CD4-positive, alpha-beta T cell treated with Interleukin-15 for 1 hour (primary cell): Measurements from ENCODE around the gene MEIKIN.
"Not testable (repeated sequence)": the region's sequence is repeated elsewhere in the genome, so short reads cannot be mapped to it uniquely, and the experiment has no call there.

Experiments used
- DNase-seq: peaks from one replicate; pipeline ENCODE4 v3.0.0-alpha.2; 2020

MEIKIN gene

DNA sequence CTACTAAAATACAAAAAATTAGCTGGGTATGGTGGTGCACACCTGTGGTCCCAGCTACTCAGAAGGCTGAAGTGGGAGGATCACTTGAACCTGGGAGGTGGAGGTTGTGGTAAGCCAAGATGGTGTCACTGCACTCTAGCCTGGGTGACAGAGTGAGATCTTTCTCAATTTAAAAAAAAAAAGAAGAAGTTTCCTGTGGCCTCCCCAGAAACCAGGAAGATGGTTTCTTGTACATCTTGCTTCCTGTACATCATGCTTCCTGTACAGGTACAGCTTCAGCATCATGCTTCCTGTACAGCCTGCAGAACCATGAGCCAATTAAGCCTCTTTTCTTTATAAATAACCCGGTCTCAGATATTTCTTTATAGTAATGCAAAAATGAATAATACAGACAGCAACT lies 43.2 kb downstream of the MEIKIN start:
- DNase-seq: not testable (repeated sequence)

DNA sequence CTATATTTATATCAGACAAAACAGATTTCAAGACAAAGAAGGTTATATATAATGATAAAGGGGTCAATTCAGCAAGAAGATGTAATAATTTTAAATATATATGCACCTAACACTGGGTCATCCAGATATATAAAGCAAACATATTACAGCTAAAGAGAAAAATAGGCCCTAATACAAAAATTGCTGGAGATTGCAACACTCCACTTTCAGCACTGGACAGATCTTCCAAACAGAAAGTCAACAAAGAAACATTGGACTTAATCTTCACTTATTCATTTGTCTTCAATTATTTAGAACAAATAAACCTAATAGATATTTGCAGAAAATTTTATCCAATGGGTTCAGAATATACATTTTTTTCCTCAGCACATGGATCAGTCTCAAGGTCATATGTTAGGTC lies 45.8 kb downstream of the MEIKIN start:
- DNase-seq: no peak

DNA sequence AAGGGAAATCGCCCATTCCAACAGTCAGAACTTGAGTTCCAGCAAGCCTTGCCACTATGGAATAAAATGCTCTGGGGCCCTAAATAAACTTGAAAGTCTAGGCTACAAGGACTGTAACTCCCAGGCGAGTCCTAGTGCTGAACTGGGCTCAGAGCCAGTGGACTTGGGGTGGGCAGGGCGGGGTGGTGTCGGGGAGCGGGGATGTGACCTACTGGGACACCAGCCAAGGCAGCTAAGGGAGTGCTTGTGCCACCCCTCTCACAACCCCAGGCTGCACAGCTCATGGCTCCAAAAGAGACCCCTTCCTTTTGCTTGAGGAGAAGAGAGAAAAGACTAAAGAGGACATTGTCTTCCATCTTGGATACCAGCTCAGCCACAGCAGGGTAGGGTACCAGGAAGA lies 61.5 kb downstream of the MEIKIN start:
- DNase-seq: no peak

DNA sequence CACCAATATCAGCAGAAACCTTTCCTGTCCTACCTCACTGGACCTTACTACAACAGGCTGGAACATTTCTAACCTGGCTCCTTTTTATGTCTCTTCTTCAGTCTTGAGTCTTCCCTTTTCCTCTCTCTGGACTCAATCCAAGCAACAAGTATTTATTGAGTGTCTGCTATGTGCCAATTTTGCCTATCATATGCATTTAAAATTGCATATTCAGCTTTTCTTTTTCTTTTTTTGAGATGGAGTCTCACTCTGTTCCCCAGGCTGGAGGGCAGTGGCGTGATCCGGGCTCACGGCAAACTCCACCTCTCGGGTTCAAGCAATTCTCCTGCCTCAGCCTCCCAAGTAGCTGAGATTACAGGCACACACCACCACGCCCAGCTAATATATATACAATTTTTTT lies 65.8 kb downstream of the MEIKIN start:
- no peak for DNase-seq

DNA sequence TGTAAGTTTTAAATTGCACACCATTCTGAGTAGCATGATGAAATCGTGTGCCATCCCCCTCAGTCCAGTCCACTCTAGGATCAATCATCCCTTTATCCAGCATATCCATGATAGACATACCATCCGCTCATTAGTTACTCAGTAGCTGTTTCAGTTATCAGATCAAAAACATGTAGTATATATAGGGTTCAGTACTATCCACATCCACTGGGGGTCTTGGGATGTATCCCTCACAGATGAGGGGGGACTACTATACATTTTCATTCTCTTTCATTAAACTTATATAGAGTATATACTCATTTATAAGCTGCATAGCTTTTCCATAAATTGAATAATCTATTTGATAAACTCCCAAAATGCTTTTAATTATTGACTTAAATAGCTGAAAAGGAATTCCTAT lies 67.6 kb downstream of the MEIKIN start:
- no peak for DNase-seq

DNA sequence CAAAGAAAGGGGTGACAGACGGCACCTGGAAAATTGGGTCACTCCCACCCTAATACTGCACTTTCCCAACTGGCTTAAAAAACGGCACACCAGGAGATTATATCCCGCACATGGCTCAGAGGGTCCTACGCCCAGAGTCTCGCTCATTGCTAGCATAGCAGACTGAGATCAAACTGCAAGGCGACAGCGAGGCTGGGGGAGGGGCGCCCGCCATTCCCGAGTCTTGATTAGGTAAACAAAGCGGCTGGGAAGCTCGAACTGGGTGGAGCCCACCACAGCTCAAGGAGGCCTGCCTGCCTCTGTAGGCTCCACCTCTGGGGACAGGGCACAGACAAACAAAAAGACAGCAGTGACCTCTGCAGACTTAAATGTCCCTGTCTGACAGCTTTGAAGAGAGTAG lies 74.2 kb downstream of the MEIKIN start:
- not testable (repeated sequence) for DNase-seq

DNA sequence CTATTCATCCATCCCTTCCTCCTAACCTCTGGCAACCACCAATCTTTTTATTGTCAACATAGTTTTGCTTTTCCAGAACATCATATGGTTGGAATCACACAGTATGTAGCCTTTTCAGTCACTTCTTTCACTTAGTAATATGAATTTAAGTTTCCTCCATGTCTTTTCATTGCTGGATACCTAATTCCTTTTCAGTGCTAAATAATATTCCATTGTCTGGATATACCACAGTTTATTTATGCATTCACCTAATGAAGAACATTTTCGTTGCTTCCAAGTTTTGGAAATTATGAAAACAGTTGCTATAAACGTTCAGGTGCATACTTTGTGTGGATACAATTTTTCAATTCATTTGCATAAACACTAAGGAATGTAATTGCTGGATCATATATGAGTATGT lies 77.9 kb downstream of the MEIKIN start:
- DNase-seq: no peak

DNA sequence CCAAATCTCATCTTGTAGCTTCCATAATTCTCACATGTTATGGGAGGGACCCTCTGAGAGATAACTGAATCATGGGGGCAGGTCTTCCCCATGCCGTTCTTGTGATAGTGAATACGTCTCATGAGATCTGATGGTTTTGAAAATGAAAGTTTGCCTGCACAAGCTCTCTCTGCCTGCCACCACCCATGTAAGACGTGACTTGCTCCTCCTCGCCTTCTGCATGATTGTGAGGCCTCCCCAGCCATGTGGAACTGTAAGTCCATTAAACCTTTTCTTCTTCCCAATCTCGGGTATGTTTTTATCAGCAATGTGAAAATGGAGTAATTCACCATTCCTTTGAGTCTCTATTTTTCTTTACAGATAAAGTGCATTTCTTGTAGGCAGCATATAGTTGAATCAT lies 81.8 kb downstream of the MEIKIN start:
- no peak for DNase-seq

DNA sequence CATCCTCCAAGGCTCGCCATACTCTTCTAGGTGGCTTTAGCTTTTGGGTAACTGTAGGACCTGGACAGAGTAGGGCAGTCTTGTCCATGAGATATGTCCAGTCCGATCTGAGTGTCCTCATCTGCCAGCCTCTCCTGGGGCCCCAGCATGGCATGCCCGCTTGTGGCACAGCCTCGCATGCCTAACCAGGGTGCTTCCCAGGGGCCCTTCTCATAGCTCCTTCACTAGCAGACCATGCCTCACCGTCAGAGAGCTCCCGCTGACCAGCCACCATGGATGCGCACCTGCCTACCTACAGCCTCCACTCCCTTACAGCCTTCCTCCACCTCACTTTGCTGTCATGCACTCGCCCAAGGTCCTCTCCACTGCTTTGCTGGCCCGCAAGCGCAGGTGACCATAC lies 88.1 kb downstream of the MEIKIN start:
- no peak for DNase-seq

DNA sequence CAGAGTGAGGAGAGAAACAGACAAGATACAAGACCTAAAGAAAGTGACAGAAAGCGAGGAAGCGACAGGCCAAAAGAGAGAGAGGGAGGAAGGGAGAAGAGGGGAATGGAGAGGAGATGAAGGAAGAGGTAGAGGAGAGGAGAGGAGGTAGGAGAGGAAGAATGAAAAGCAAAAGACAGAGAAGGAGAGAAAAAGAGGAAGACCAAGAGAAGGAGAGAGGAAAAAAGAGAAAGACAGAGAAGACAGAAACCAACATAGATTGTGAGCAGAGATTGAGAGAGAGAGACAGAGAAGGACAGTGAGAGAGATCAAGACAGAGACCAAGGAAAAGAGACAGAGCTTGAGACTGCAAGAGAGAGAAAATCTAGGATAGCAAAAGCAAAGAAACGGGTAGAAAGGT lies 90.0 kb downstream of the MEIKIN start:
- DNase-seq: no peak

DNA sequence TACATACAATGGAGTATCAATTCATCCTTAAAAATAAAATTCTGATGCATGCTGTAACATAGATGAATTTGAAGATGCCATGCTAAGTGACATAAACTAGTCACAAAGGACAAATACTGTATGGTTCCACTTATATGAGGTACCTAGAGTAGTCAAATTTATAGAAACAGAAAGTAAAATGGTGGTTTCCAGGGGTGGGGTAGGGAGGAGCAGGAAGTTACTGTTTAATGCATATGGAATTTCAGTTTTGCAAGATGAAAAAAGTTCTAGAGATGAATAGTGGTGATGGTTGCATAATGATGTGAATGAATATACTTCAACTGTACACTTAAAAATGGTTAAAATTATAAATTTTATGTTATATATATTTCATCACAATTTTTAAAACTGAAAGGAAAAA lies 91.3 kb downstream of the MEIKIN start:
- no peak for DNase-seq

DNA sequence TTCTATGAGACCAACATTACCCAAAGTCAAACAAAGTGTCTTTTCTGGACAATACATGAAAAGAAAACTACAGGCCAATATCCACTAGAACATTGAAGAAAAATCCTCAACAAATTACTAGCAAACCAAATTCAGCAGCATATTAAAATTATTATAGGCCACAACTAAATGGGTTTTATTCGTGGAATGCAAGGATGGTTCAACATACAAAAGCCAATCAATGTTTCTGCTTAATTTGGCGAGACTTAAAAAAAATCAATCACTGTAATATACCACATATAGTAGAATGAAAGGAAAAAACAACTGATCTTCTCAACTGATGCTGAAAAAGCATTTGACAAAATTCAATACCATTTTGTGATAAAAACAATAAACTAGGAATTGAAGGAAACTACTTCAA lies 96.8 kb downstream of the MEIKIN start:
- no peak for DNase-seq

DNA sequence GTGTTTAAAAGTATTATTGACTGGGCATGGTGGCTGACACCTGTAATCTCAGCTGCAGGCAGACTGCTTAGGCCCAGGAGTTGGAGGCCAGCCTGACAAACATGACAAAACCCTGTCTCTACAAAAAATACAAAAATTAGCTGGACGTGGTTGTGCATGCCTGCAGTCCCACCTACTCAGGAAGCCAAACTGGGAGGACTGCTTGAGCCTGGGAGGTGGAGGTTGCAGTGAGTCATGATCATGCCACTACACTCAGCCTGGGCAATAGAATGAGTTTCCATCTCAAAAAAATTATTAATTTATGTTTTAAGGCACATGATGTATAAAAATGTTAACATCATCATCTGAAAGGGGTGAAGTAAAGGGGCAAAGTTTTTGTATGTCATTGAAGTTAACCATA lies 98.9 kb downstream of the MEIKIN start:
- no peak for DNase-seq

DNA sequence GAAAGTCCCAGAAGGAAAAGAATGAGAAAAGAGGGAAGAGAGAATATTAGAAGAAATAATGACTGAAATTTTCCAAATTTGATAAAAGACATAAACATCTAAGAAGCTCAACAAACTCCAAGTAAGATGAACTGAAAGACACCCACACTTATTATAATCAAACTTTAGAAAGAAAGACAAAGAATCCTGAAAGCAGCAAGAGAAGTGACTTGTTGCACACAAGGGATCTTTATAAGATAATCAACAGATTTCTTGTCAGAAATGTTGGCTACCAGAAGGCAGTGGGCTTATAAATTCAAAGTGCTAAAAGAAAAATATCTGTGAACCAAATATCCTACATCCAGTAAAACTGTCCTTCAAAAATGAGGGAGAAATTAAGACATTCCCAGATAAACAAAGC lies 99.6 kb downstream of the MEIKIN start:
- no peak for DNase-seq

DNA sequence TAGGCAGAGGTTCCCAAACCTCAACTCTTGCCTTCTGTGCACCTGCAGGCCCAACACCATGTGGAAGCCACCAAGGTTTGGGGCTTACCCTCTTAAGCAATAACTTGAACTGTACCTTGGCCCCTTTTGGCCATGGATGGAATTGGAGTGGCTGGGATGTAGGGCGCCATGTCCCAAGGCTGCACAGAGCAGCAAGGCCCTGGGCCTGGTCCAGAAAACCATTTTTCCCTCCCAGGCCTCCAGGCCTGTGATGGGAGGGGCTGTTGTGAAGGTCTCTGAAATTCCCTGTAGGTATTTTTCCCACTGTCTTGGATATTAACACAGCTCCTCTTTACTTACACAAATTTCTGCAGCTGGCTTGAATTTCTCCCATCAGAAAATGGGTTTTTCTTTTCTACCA lies 102.5 kb downstream of the MEIKIN start:
- DNase-seq: not testable (repeated sequence)

DNA sequence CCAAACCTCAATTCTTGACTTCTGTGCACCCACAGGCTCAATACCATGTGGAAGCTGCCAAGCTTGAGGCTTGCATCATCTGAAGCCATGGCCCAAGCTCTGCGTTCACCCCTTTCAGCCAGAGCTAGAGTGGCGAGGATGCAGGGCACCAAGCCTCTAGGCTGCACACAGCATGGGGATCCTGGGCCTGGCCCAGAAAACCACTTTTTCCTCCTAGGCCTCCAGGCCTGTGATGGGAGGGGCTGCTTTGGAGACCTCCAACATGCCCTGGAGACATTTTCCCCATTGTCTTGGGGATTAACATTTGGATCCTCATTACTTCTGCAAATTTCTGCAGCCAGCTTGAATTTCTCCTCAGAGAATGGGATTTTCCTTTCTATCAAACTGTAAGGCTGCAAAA lies 112.8 kb downstream of the MEIKIN start:
- not testable (repeated sequence) for DNase-seq

DNA sequence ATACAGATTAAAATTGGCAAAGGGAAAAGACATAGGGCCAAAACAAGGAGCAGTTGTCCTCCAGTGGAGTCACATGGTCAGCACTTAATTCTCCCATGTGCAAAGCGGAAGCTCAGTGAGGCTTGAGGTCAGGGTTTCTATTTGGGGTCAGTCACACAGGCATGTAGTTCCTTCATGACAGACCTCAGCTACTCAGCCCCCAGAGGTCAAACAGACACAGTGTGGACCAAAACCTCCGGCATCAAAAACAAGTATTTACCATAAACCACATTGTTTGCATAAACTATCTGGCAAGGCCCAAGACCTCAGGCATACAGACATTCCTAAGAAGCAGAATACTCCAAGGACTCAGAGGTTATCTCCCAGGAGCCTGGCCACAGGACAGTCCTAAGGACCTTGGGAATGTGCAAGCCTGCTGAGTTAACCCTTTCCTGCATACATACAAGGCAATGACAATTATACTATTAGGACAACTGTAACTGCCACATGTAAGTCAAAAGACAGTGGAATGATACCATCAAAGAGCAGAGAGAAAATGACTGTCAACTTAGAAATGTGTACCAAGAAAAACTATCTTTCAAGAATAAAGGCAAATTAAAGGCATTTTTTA lies 120.0 kb downstream of the MEIKIN start:
- DNase-seq: no peak

DNA sequence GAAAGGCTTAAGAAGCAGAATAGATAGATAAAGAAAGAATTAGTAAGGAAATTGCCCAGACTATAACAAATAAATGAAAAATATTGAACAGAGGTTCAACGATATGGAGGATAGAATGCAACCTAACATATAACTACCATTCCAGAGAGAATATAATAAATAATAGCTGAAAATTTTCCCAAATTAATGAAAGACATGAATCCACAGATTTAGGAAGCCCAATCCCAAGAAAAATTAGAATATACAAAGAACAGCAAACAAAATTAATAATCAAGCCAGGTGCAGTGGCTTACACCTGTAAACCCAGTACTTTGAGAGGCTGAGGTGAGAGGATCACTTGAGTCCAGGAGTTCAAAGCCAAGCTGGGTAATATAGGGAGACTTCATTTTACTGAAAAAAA lies 120.8 kb downstream of the MEIKIN start:
- DNase-seq: no peak

DNA sequence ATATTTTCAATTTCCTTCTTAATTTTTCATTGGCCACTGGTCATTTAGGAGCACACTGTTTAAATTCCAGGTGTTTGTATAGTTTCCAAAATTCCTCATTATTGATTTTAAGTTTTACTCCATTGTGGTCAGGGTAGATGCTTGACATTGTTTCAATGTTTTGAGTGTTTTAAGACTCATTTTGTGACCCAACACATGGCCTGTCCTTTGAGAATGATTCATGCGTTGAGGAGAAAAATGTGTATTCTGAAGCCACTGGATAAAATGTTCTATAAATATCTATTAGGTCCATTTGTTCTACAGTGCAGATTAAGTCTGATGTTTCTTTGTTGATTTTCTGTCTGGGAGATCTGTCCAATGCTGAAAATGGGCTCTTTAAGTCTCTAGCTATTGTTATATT lies 124.2 kb downstream of the MEIKIN start:
- DNase-seq: no peak

DNA sequence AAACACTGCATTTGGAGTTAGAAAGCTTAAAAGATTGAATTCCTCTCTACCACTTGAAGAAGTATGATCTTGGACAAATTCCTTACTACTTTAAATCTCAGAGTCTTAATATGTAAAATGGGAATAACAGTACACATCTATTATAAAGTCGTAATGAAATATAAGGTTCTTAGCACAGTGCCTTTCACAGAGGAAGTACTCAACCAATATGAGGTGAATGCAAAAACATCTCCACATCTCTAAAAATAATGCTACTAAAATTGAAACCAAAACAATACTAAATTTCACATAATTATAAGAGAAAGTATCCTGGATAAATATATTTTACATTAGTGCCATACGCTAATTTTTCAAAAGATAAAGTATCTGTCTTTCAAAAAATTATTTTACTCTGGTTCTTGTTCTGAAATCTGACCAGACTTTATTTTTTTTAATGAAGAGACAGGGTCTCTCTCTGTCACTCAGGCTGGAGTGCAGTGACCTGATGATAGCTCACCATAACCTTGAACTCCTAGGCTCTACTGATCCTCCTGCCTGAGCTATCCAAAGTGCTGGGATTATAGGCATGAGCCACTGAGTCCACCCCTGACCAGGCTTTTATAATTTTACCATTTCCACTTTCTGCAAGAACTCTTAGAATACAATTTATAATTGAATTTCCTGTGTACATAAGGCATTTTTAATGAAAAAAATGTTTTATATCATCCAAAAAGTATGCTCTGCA lies 127.3 kb downstream of the MEIKIN start:
- no peak for DNase-seq

DNA sequence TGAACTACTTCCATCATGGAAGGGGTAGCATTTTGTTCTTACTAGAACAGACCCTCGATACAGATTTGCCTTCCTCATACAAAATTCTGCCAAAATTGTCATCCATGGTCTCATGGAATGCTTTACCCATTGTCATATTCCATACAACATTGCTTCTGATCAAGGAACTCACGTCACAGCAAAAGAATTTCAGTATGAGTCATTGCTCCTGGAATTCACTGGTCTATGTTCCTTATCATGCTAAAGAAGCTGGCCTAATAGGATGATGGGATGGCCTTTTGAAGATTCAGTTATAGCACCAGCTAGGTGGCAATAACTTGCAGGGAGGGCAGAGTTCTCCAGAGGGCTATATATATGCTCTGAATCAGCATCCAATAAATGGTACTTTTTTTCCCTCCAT lies 130.5 kb downstream of the MEIKIN start:
- DNase-seq: no peak

DNA sequence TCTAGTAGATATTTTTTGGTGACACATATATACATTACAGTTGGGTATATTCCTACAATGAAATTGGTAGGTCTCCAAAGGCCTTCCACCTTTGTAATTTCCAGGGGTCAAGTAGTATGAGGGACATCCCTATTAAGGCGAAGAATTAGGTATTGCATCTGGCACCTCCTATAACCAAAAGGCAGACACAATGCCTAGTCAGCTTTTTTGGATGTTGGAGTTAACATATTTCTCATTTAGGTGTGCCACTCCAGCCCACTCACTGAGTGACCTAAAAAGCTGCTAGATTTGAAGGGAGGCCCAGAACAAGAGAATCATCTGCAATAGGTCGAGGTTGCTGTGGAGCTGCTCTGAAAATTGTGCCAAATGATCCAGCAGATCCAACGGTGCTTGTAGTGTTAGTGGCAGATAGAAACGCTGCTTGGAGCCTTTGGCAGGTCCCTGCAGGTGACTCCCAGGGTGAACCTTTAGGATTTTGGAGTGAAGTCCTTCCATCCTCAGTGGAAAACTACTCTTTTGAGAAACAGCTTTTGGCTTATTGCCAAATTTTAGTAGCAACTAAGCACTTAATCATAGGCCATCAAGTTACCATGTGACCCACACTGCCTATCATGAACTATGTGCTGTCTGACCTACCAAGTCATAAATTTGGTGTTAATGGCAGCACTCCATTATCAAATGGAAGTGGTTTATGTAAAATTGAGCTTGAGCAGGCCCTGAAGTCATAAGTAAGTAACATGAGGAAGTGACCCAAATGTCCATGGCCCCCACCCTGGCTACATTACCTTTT lies 132.9 kb downstream of the MEIKIN start:
- DNase-seq: no peak

DNA sequence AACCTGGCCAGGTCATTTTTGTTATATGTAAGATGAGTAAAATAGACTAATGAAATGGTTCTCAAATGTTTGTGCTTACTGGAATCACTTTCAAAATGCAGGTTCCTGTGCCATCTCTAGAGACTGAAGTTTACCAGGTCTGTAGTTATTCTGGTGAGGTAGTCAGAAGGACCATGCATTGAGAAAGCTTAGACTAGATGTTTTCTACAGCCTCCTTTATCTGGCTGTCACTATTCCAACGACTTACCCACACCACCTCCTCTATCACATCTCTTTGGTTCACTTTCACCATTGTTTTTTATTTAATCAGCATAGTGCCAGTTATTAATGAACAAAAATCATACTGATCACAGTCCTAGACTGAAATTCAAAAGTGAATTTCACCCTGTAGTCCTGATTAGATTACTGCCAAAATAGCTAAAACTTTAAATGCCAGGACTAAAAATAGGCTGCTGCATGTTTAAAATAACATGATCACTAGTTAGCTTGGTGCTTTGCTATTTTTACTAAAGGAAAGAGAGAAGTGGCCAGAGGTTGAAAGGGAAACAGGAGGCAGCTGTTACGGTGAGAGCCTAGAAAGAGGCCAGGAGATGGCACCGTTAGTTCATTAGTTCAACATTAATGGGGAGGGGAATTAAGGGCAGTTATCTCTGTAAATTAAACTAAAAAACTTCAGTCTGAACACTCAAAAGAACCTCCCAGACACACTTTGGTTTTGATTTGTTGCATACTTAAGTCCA lies 134.8 kb downstream of the MEIKIN start:
- no peak for DNase-seq
